ENCODE data around the gene TERT.
"Not testable (repeated sequence)": the region's sequence is repeated elsewhere in the genome, so short reads cannot be mapped to it uniquely, and the experiment has no call there.

Gene TERT

GRCh38 chr5:1292846-1293415, 1.9 kb downstream of the TERT start:
- Histone ChIP-seq H3K36me3 (ENCODE audit: control insufficient read depth in 4 of 4, insufficient read depth in 4 of 4, low read length in 3 of 4) (peaks cover 0 to 8% (median 0%) of the 10 kb centered on the region in 4 experiments), H3K27me3 (replicated peaks in 2 of 5; ENCODE audit: control insufficient read depth in 4 of 5, insufficient read depth in 5 of 5, low read length in 4 of 5) (peaks cover 0 to 50% (median 10%) of the 10 kb centered on the region in 5 experiments), H3K4me3 (ENCODE audit: control insufficient read depth in 1 of 7, extremely low read depth in 1 of 7, insufficient read depth in 4 of 7, low read depth in 2 of 7, low read length in 6 of 7) (no peak overlapping the region), H3K9me3 (ENCODE audit: control extremely low read depth in 1 of 5, control insufficient read depth in 4 of 5, insufficient read depth in 2 of 5, low read depth in 1 of 5, low read length in 4 of 5) (peaks cover 0 to 9% (median 0%) of the 10 kb centered on the region in 5 experiments), H3K27ac (ENCODE audit: insufficient read depth in 1 of 2, low read depth in 1 of 2, low read length in 2 of 2, poor library complexity in 1 of 2, severe bottlenecking in 2 of 2) (no peak overlapping the region), H3K4me1 (ENCODE audit: control extremely low read depth in 1 of 4, control insufficient read depth in 4 of 4, insufficient read depth in 4 of 4, low read length in 3 of 4) (peaks cover 0 to 15% (median 12%) of the 10 kb centered on the region in 4 experiments)
- no peak for DNase-seq
- ChIA-PET CTCF (interaction anchor here (1.0 kb wide), 1 partner anchor 349 kb away, joined by 4 read pairs; no protein-coding TSS in a partner anchor), POLR2A (no interaction called here)
- WGBS (ENCODE audit: insufficient coverage) = 98% methylated on average over 28 of the region's 30 CpGs

DNA sequence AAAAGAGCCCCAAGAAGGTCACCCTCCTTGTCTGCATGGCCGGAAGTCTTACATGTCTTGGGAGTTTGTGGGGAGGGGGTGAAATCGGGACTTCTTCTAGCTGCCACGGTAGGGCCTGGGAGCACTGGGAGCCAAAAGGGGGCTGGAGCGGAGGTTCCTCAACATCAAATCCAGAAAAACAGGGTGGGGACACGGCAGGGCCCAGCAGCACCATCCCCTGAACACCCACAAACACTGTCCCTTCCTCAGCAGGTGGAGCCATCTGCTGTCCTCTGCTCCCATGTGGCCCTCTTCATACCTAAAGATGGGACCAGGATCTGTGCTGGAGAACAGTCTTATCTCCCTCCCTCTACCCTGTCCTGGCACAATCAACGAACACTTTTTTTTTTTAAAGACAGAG, 2.7 kb downstream of the TERT start:
- Histone ChIP-seq H3K36me3 (ENCODE audit: control insufficient read depth in 4 of 4, insufficient read depth in 4 of 4, low read length in 3 of 4) (peaks cover 0 to 10% (median 0%) of the 10 kb centered on the region in 4 experiments), H3K27ac (ENCODE audit: insufficient read depth in 1 of 2, low read depth in 1 of 2, low read length in 2 of 2, poor library complexity in 1 of 2, severe bottlenecking in 2 of 2) (no peak overlapping the region), H3K4me1 (ENCODE audit: control extremely low read depth in 1 of 4, control insufficient read depth in 4 of 4, insufficient read depth in 4 of 4, low read length in 3 of 4) (peaks cover 0 to 15% (median 12%) of the 10 kb centered on the region in 4 experiments), H3K27me3 (replicated peaks in 2 of 5; ENCODE audit: control insufficient read depth in 4 of 5, insufficient read depth in 5 of 5, low read length in 4 of 5) (peaks cover 0 to 46% (median 10%) of the 10 kb centered on the region in 5 experiments), H3K4me3 (ENCODE audit: control insufficient read depth in 1 of 7, extremely low read depth in 1 of 7, insufficient read depth in 4 of 7, low read depth in 2 of 7, low read length in 6 of 7) (no peak overlapping the region), H3K9me3 (ENCODE audit: control extremely low read depth in 1 of 5, control insufficient read depth in 4 of 5, insufficient read depth in 2 of 5, low read depth in 1 of 5, low read length in 4 of 5) (peaks cover 0 to 10% (median 0%) of the 10 kb centered on the region in 5 experiments)
- CTCF ChIA-PET = no interaction called here
- WGBS (ENCODE audit: insufficient coverage) = 95% methylated on average over 5 of the region's 6 CpGs
- POLR2A ChIA-PET = no interaction called here
- DNase-seq = no peak

DNA sequence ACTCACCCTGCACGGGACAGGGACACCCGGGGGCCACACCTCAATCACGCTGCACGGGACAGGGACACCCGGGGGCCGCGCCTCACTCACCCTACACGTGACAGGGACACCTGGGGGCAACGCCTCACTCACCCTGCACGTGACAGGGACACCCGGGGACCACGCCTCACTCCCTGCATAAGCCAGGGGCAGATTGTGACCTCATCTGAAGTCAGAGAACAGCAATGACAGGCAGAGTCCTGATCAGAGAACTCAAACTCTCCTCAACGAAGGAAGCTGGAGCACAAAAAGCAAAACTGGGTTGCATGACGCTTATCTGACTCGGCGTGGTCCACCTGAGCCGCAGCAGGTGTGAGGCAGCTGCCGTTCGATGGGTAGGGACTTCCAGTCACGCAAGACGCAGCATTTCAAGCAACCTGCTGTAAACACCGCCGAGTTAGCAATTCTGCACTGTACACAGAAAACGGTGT, 3.2 kb downstream of the TERT start:
- Histone ChIP-seq H3K4me3 (ENCODE audit: control insufficient read depth in 1 of 7, extremely low read depth in 1 of 7, insufficient read depth in 4 of 7, low read depth in 2 of 7, low read length in 6 of 7) (no peak overlapping the region), H3K36me3 (ENCODE audit: control insufficient read depth in 4 of 4, insufficient read depth in 4 of 4, low read length in 3 of 4) (peaks cover 0 to 10% (median 2%) of the 10 kb centered on the region in 4 experiments), H3K4me1 (ENCODE audit: control extremely low read depth in 1 of 4, control insufficient read depth in 4 of 4, insufficient read depth in 4 of 4, low read length in 3 of 4) (peaks cover 0 to 15% (median 12%) of the 10 kb centered on the region in 4 experiments), H3K9me3 (ENCODE audit: control extremely low read depth in 1 of 5, control insufficient read depth in 4 of 5, insufficient read depth in 2 of 5, low read depth in 1 of 5, low read length in 4 of 5) (peaks cover 0 to 10% (median 0%) of the 10 kb centered on the region in 5 experiments), H3K27ac (ENCODE audit: insufficient read depth in 1 of 2, low read depth in 1 of 2, low read length in 2 of 2, poor library complexity in 1 of 2, severe bottlenecking in 2 of 2) (no peak overlapping the region), H3K27me3 (replicated peaks in 2 of 5; ENCODE audit: control insufficient read depth in 4 of 5, insufficient read depth in 5 of 5, low read length in 4 of 5) (peaks cover 0 to 41% (median 10%) of the 10 kb centered on the region in 5 experiments)
- CTCF ChIA-PET = no interaction called here
- 94% methylated on average over 24 of the region's 24 CpGs for WGBS (ENCODE audit: insufficient coverage)
- POLR2A ChIA-PET = no interaction called here
- no peak for DNase-seq

DNA sequence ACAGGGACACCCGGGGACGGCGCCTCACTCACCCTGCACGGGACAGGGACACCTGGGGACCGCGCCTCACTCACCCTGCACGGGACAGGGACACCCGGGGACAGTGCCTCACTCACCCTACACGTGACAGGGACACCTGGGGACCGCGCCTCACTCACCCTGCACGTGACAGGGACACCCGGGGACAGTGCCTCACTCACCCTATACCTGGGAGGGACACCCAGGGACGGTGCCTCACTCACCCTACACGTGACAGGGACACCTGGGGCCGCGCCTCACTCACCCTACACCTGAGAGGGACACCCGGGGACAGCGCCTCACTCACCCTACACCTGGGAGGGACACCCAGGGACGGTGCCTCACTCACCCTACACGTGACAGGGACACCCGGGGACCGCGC, 3.9 kb downstream of the TERT start:
- Histone ChIP-seq H3K27me3 (replicated peaks in 2 of 5; ENCODE audit: control insufficient read depth in 4 of 5, insufficient read depth in 5 of 5, low read length in 4 of 5) (peaks cover 0 to 34% (median 5%) of the 10 kb centered on the region in 5 experiments), H3K36me3 (ENCODE audit: control insufficient read depth in 4 of 4, insufficient read depth in 4 of 4, low read length in 3 of 4) (peaks cover 0 to 10% (median 2%) of the 10 kb centered on the region in 4 experiments), H3K4me1 (ENCODE audit: control extremely low read depth in 1 of 4, control insufficient read depth in 4 of 4, insufficient read depth in 4 of 4, low read length in 3 of 4) (peaks cover 0 to 15% (median 12%) of the 10 kb centered on the region in 4 experiments)
- H3K4me3 ChIP-seq (ENCODE audit: control insufficient read depth in 1 of 7, extremely low read depth in 1 of 7, insufficient read depth in 4 of 7, low read depth in 2 of 7, low read length in 6 of 7); POLR2A ChIA-PET; CTCF ChIA-PET; H3K9me3 ChIP-seq (ENCODE audit: control extremely low read depth in 1 of 5, control insufficient read depth in 4 of 5, insufficient read depth in 2 of 5, low read depth in 1 of 5, low read length in 4 of 5); H3K27ac ChIP-seq (ENCODE audit: insufficient read depth in 1 of 2, low read depth in 1 of 2, low read length in 2 of 2, poor library complexity in 1 of 2, severe bottlenecking in 2 of 2); DNase-seq: not testable (repeated sequence)
- no CpG with 5 or more reads among the region's 24 CpGs for WGBS (ENCODE audit: insufficient coverage)

GRCh38 chr5:1289559-1289958, 5.3 kb downstream of the TERT start:
- peaks cover 0 to 10% (median 2%) of the 10 kb centered on the region in 4 experiments for H3K36me3 ChIP-seq (ENCODE audit: control insufficient read depth in 4 of 4, insufficient read depth in 4 of 4, low read length in 3 of 4)
- POLR2A ChIA-PET; H3K4me3 ChIP-seq (ENCODE audit: control insufficient read depth in 1 of 7, extremely low read depth in 1 of 7, insufficient read depth in 4 of 7, low read depth in 2 of 7, low read length in 6 of 7); DNase-seq; H3K9me3 ChIP-seq (ENCODE audit: control extremely low read depth in 1 of 5, control insufficient read depth in 4 of 5, insufficient read depth in 2 of 5, low read depth in 1 of 5, low read length in 4 of 5); CTCF ChIA-PET; H3K27ac ChIP-seq (ENCODE audit: insufficient read depth in 1 of 2, low read depth in 1 of 2, low read length in 2 of 2, poor library complexity in 1 of 2, severe bottlenecking in 2 of 2); H3K4me1 ChIP-seq (ENCODE audit: control extremely low read depth in 1 of 4, control insufficient read depth in 4 of 4, insufficient read depth in 4 of 4, low read length in 3 of 4): not testable (repeated sequence)
- 96% methylated on average over 12 of the region's 32 CpGs for WGBS (ENCODE audit: insufficient coverage)
- H3K27me3 ChIP-seq (replicated peaks in 2 of 5; ENCODE audit: control insufficient read depth in 4 of 5, insufficient read depth in 5 of 5, low read length in 4 of 5) = peaks cover 0 to 21% (median 3%) of the 10 kb centered on the region in 5 experiments

- peaks cover 0 to 12% (median 0%) of the 10 kb centered on the region in 5 experiments for H3K27me3 ChIP-seq (replicated peaks in 2 of 5; ENCODE audit: control insufficient read depth in 4 of 5, insufficient read depth in 5 of 5, low read length in 4 of 5)
- 98% methylated on average over 26 of the region's 37 CpGs for WGBS (ENCODE audit: insufficient coverage)
- no peak overlapping the region for H3K27ac ChIP-seq (ENCODE audit: insufficient read depth in 1 of 2, low read depth in 1 of 2, low read length in 2 of 2, poor library complexity in 1 of 2, severe bottlenecking in 2 of 2)
- H3K36me3 ChIP-seq (ENCODE audit: control insufficient read depth in 4 of 4, insufficient read depth in 4 of 4, low read length in 3 of 4) = peaks cover 0 to 10% (median 2%) of the 10 kb centered on the region in 4 experiments
- H3K9me3 ChIP-seq (ENCODE audit: control extremely low read depth in 1 of 5, control insufficient read depth in 4 of 5, insufficient read depth in 2 of 5, low read depth in 1 of 5, low read length in 4 of 5) = peaks cover 0 to 10% (median 0%) of the 10 kb centered on the region in 5 experiments
- ChIA-PET CTCF (no interaction called here), POLR2A (no interaction called here)
- no peak overlapping the region for H3K4me3 ChIP-seq (ENCODE audit: control insufficient read depth in 1 of 7, extremely low read depth in 1 of 7, insufficient read depth in 4 of 7, low read depth in 2 of 7, low read length in 6 of 7)
- no peaks in the 10 kb centered on the region for H3K4me1 ChIP-seq (ENCODE audit: control extremely low read depth in 1 of 4, control insufficient read depth in 4 of 4, insufficient read depth in 4 of 4, low read length in 3 of 4)
- DNase-seq = no peak
Observed at GRCh38 chr5:1288439-1289335, 6.2 kb downstream of the TERT start.

GRCh38 chr5:1285883-1286291, 9.0 kb downstream of the TERT start:
- WGBS (ENCODE audit: insufficient coverage) = 99% methylated on average over 22 of the region's 25 CpGs
- H3K36me3 ChIP-seq (ENCODE audit: control insufficient read depth in 4 of 4, insufficient read depth in 4 of 4, low read length in 3 of 4) = peaks cover 0 to 10% (median 2%) of the 10 kb centered on the region in 4 experiments
- H3K27ac ChIP-seq (ENCODE audit: insufficient read depth in 1 of 2, low read depth in 1 of 2, low read length in 2 of 2, poor library complexity in 1 of 2, severe bottlenecking in 2 of 2) = no peak overlapping the region
- H3K27me3 ChIP-seq (replicated peaks in 2 of 5; ENCODE audit: control insufficient read depth in 4 of 5, insufficient read depth in 5 of 5, low read length in 4 of 5) = no peaks in the 10 kb centered on the region
- no peaks in the 10 kb centered on the region for H3K4me1 ChIP-seq (ENCODE audit: control extremely low read depth in 1 of 4, control insufficient read depth in 4 of 4, insufficient read depth in 4 of 4, low read length in 3 of 4)
- peaks cover 0 to 10% (median 0%) of the 10 kb centered on the region in 5 experiments for H3K9me3 ChIP-seq (ENCODE audit: control extremely low read depth in 1 of 5, control insufficient read depth in 4 of 5, insufficient read depth in 2 of 5, low read depth in 1 of 5, low read length in 4 of 5)
- ChIA-PET CTCF (no interaction called here), POLR2A (no interaction called here)
- H3K4me3 ChIP-seq (ENCODE audit: control insufficient read depth in 1 of 7, extremely low read depth in 1 of 7, insufficient read depth in 4 of 7, low read depth in 2 of 7, low read length in 6 of 7) = no peak overlapping the region
- no peak for DNase-seq
